HAP-1 (cell line): ENCODE results near the gene ARHGAP15.

ENCODE experiments used
- DNase-seq, 2 experiments: peaks; one replicate each; pipeline ENCODE4 v3.0.0-alpha.2; 2016 to 2020; ENCODE audit warnings: low spot score in 2 of 2
- H3K27me3 ChIP-seq: fragments of 250-450 bp; sonication (Bioruptor Pico); 2 replicates; pipeline ENCODE4 v1.5.1; 2020; ENCODE audit warnings: low read depth, mild to moderate bottlenecking, moderate library complexity
- H3K36me3 ChIP-seq: fragments of 250-450 bp; sonication (Bioruptor Pico); replicated peaks from 2 replicates; pipeline ENCODE4 v1.5.1; 2020; ENCODE audit warnings: mild to moderate bottlenecking
- H3K4me1 ChIP-seq: fragments of 250-450 bp; sonication (Bioruptor Pico); 2 replicates; pipeline ENCODE4 v1.5.1; 2020; ENCODE audit warnings: mild to moderate bottlenecking
- H3K4me3 ChIP-seq: fragments of 250-450 bp; sonication (Bioruptor Pico); 2 replicates; pipeline ENCODE4 v1.5.1; 2020; ENCODE audit warnings: mild to moderate bottlenecking, moderate library complexity
- H3K9me3 ChIP-seq: fragments of 250-450 bp; sonication (Bioruptor Pico); 2 replicates; pipeline ENCODE4 v1.5.1; 2020; ENCODE audit warnings: mild to moderate bottlenecking, moderate library complexity
- in situ Hi-C: fragments of 300-500 bp; cut with MboI; formaldehyde crosslinking; loops from 3 replicates; pipeline ENCODE4 v1.14.3; 2020; ENCODE audit warnings: low sequenced_read_pairs, inconsistent platforms, mixed read lengths

Gene ARHGAP15

DNA sequence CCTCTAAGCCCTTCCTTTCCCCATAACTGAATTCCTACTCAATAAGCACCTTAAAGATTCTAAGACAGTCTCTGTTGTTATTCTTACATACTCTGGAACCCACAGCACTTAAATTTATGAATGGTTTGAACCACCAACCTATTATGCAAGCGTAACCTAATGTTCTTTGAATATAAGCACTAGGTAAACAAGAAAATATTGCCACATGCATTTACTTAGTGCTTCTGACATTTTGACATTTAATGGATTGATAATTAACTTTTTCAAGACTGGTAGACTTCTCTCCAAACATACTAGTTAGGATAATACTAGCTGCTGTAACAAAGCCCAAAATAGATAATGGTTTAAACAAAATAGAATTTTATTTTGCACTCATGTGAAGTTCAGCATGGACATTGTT is 164.8 kb downstream of the ARHGAP15 start:
- DNase-seq: no peak
- in situ Hi-C loops: no loop called here

GRCh38 chr2:143296089-143296488 is 166.9 kb downstream of the ARHGAP15 start:
- Histone ChIP-seq H3K27me3 (no peaks in the 10 kb centered on the region; the same call in 1 of the 2 replicates), H3K4me1 (no peaks in the 10 kb centered on the region), H3K4me3 (no peak overlapping the region), H3K36me3 (no peaks in the 10 kb centered on the region), H3K9me3 (no peaks in the 10 kb centered on the region)
- in situ Hi-C loops: no loop called here
- no peak for DNase-seq

More for the DNA sequence above, 164.8 kb downstream of the ARHGAP15 start:
- no peaks in the 10 kb centered on the region; the same call in 1 of the 2 replicates for H3K27me3 ChIP-seq
- H3K36me3 ChIP-seq: no peaks in the 10 kb centered on the region
- no peak overlapping the region for H3K4me3 ChIP-seq
- no peaks in the 10 kb centered on the region for H3K4me1 ChIP-seq
- no peaks in the 10 kb centered on the region for H3K9me3 ChIP-seq

- in situ Hi-C loops: no loop called here
- Histone ChIP-seq H3K9me3 (no peaks in the 10 kb centered on the region), H3K27me3 (no peaks in the 10 kb centered on the region; the same call in 1 of the 2 replicates), H3K4me1 (no peaks in the 10 kb centered on the region), H3K4me3 (no peak overlapping the region), H3K36me3 (no peaks in the 10 kb centered on the region)
- no peak for DNase-seq
Measured at GRCh38 chr2:143297182-143297581, 168.0 kb downstream of the ARHGAP15 start.

- DNase-seq: no peak
- no peaks in the 10 kb centered on the region; the same call in 1 of the 2 replicates for H3K27me3 ChIP-seq
- in situ Hi-C loops: no loop called here
Measured at GRCh38 chr2:143300536-143300935, 171.3 kb downstream of the ARHGAP15 start.

DNA sequence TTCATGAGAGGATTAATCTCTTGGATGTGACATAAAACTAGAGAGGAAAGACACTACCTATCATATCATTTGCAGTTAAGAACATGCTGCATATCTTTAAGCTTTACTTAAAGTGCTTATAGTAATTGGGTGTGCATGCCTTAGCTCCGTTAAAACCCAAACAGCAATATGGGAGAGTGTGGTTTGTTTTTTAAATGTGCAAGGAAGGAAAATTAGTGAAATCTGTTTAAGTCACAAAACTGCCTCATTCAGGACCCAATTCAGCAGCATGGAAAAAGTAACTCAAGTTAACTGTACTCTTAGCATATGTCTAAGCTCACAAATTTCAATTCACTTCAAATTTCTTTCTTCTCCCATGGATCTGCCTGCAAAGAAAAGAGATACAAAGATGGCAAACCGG is 182.2 kb downstream of the ARHGAP15 start:
- H3K27me3 ChIP-seq: no peaks in the 10 kb centered on the region
- no peaks in the 10 kb centered on the region for H3K9me3 ChIP-seq
- no peak overlapping the region for H3K4me3 ChIP-seq
- no peak for DNase-seq
- H3K4me1 ChIP-seq: peaks cover 9% of the 10 kb centered on the region
- H3K36me3 ChIP-seq: no peaks in the 10 kb centered on the region
- in situ Hi-C loops: no loop called here

More at GRCh38 chr2:143300536-143300935, 171.3 kb downstream of the ARHGAP15 start:
- Histone ChIP-seq H3K4me3 (no peak overlapping the region), H3K36me3 (no peaks in the 10 kb centered on the region), H3K4me1 (no peaks in the 10 kb centered on the region), H3K9me3 (no peaks in the 10 kb centered on the region)

- peaks cover 9% of the 10 kb centered on the region for H3K4me1 ChIP-seq
- H3K9me3 ChIP-seq: no peaks in the 10 kb centered on the region
- no peak for DNase-seq
- no peaks in the 10 kb centered on the region for H3K27me3 ChIP-seq
- H3K36me3 ChIP-seq: no peaks in the 10 kb centered on the region
- no peak overlapping the region for H3K4me3 ChIP-seq
- in situ Hi-C loops: no loop called here
Measured at GRCh38 chr2:143312441-143312840, 183.2 kb downstream of the ARHGAP15 start.

GRCh38 chr2:143313861-143314260 is 184.6 kb downstream of the ARHGAP15 start:
- H3K36me3 ChIP-seq: no peaks in the 10 kb centered on the region
- no peaks in the 10 kb centered on the region for H3K27me3 ChIP-seq
- no peaks in the 10 kb centered on the region for H3K9me3 ChIP-seq
- no peak overlapping the region for H3K4me3 ChIP-seq
- in situ Hi-C loops: no loop called here
- peaks cover 9% of the 10 kb centered on the region for H3K4me1 ChIP-seq
- no peak for DNase-seq

DNA sequence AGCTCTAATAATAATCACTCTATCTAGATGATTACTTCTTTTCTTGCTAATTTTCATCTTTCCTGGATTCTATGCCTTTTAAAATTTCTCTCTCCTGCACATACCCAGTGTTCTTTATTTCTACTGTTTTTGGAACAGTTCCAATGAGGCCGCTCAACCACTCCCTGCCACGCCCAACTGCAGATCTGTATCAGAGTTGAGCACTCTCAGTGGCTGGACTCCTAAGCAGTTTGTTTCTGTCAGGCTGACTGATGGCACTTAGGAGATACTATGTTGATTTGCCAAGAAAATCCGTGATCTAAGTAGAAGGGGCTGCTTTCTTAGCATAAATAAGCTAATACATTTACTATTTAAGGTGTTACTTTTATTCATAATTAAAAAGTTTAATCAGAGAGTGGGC is 192.8 kb downstream of the ARHGAP15 start:
- Histone ChIP-seq H3K4me3 (no peak overlapping the region), H3K27me3 (no peaks in the 10 kb centered on the region), H3K4me1 (no peaks in the 10 kb centered on the region; the same call in 1 of the 2 replicates), H3K36me3 (no peaks in the 10 kb centered on the region), H3K9me3 (no peaks in the 10 kb centered on the region)
- DNase-seq: peak; percentile 9 to 27
- in situ Hi-C loops: no loop called here

DNA sequence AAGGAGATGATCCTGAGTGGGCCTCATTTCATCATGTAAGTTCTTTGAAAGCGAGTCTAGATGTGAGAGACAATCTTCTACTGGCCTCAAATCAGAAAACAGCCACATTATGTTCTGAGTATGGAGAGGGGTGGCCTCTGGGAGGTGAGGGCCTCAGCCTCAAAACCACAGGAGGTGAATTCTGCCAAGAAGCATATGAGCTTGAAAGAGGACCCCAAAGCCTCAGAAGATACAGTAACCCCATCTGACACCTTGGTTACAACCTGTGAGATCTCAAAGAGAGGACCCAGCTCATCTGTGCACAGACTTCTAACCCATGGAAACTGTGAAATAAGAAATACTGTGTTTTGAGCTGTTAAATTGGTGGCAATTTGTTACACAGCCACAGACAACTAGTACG is 200.1 kb downstream of the ARHGAP15 start:
- no peaks in the 10 kb centered on the region for H3K36me3 ChIP-seq
- no peak overlapping the region for H3K4me3 ChIP-seq
- no peaks in the 10 kb centered on the region for H3K9me3 ChIP-seq
- H3K27me3 ChIP-seq: no peaks in the 10 kb centered on the region
- DNase-seq: no peak
- in situ Hi-C loops: no loop called here
- H3K4me1 ChIP-seq: no peaks in the 10 kb centered on the region

GRCh38 chr2:143333168-143333791 is 204.1 kb downstream of the ARHGAP15 start:
- H3K4me3 ChIP-seq: no peak overlapping the region
- no peaks in the 10 kb centered on the region for H3K27me3 ChIP-seq
- no peaks in the 10 kb centered on the region for H3K9me3 ChIP-seq
- H3K4me1 ChIP-seq: no peaks in the 10 kb centered on the region
- in situ Hi-C loops: no loop called here
- H3K36me3 ChIP-seq: no peaks in the 10 kb centered on the region
- DNase-seq: no peak

DNA sequence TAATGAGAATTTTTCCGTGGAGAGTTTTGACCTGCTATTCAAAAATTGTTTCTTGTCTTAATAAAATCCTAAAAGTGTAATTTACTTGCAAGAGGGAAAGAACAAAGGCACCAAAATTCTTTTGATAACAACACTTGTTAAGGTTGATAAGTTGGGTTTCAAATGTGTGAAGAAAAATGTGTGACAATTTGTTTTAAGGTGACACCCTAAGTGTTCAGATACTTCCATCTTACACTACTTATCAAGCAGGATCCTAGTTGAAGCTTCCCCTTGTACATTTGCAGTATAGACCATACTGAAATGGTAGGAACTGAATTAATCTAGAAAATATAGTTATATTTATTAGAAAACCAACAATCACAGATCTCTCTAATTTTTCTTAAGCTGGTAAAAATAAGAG is 204.6 kb downstream of the ARHGAP15 start:
- no peaks in the 10 kb centered on the region for H3K9me3 ChIP-seq
- no peaks in the 10 kb centered on the region for H3K36me3 ChIP-seq
- no peak overlapping the region for H3K4me3 ChIP-seq
- no peaks in the 10 kb centered on the region for H3K4me1 ChIP-seq
- in situ Hi-C loops: no loop called here
- no peak for DNase-seq
- H3K27me3 ChIP-seq: no peaks in the 10 kb centered on the region

DNA sequence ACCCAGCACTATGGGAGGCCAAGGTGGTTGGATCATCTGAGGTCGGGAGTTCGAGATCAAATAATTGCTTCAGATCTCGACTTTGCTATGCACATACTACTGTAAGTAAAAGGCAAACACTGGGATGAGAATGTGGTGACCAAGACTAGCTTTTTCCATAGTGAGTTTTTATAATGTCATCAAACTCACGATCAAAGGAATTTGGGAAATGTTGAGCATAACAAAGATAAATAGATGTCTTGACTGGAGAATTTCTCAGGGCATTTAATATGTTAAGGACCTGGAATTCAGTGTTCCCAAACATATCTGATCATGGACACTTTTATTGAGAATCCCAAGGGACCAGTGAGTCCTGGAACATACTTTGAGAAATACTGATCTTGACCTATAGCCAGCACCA is 205.6 kb downstream of the ARHGAP15 start:
- H3K4me3 ChIP-seq: no peak overlapping the region
- H3K9me3 ChIP-seq: no peaks in the 10 kb centered on the region
- in situ Hi-C loops: no loop called here
- DNase-seq: no peak
- H3K36me3 ChIP-seq: no peaks in the 10 kb centered on the region
- no peaks in the 10 kb centered on the region for H3K4me1 ChIP-seq
- H3K27me3 ChIP-seq: no peaks in the 10 kb centered on the region

GRCh38 chr2:143336719-143337210 is 207.5 kb downstream of the ARHGAP15 start:
- H3K4me1 ChIP-seq: no peaks in the 10 kb centered on the region
- no peaks in the 10 kb centered on the region for H3K36me3 ChIP-seq
- H3K27me3 ChIP-seq: no peaks in the 10 kb centered on the region
- no peaks in the 10 kb centered on the region for H3K9me3 ChIP-seq
- in situ Hi-C loops: no loop called here
- H3K4me3 ChIP-seq: no peak overlapping the region
- DNase-seq: no peak

DNA sequence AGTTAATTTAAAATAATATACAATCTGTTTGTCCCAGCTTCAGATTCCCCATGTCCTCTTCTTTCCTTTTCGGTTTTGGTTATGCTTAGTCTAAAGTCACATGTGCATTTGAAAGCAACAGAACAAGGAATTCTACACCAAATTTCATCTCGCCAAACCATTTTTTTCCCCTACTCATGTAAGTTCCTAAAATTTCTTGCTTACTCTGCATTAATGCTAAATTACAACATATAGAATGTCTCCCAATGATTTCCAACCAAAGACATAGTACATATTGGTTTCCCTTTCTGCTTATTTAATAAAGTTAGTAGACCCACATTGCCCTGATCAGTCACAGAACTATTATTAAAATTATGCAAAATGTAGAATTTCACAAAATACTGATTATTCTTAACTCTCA is 212.3 kb downstream of the ARHGAP15 start:
- in situ Hi-C loops: no loop called here
- no peak overlapping the region for H3K4me3 ChIP-seq
- H3K27me3 ChIP-seq: no peaks in the 10 kb centered on the region
- H3K36me3 ChIP-seq: no peaks in the 10 kb centered on the region
- no peak for DNase-seq
- no peaks in the 10 kb centered on the region for H3K9me3 ChIP-seq
- no peaks in the 10 kb centered on the region for H3K4me1 ChIP-seq

DNA sequence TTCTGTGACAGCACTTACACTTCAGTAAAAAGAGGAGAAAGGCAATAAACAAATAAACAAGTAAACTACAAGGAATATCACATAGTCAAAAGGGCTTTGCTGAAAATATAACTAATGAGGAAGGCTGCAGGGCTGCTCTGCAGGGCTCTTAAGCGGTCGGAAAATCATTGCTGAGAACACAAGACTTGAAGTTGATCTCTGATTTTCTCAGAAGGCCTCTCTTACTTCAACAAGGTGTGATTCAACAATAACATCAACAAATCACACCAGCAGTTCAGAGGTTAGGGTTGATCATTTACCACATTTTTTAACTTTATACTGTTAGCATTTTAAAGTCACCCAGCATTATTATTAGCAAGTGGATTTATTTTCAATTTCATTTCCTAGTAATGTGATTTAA is 215.6 kb downstream of the ARHGAP15 start:
- in situ Hi-C loops: no loop called here
- Histone ChIP-seq H3K9me3 (no peaks in the 10 kb centered on the region), H3K4me3 (no peak overlapping the region), H3K27me3 (no peaks in the 10 kb centered on the region), H3K4me1 (peaks cover 15% of the 10 kb centered on the region), H3K36me3 (no peaks in the 10 kb centered on the region)
- DNase-seq: no peak
